ACC112 (cell line): ENCODE measurements around the gene ANTKMT.

ENCODE experiments used
- H2AFZ ChIP-seq: fragments of 200-600 bp; sonication (generic); one replicate; pipeline ENCODE4 v1.6.0; 2017; ENCODE audit warnings: antibody characterized with exemption, low read length; ENCODE audit not compliant: unreplicated experiment
- H3K27ac ChIP-seq: fragments of 200-600 bp; sonication (generic); 2 replicates; pipeline ENCODE4 v1.5.1; 2014; ENCODE audit warnings: low read depth, mild to moderate bottlenecking, antibody characterized with exemption, low read length, moderate library complexity
- H3K27me3 ChIP-seq: fragments of 200-600 bp; sonication (generic); 2 replicates; pipeline ENCODE4 v1.6.1; 2014; ENCODE audit warnings: mild to moderate bottlenecking, antibody characterized with exemption, low read length, moderate library complexity, mixed read lengths; ENCODE audit not compliant: insufficient read depth
- H3K36me3 ChIP-seq: fragments of 200-600 bp; sonication (generic); 2 replicates; pipeline ENCODE4 v1.6.1; 2016; ENCODE audit warnings: mild to moderate bottlenecking, antibody characterized with exemption, low read length, moderate library complexity, mixed read lengths; ENCODE audit not compliant: insufficient read depth
- H3K4me1 ChIP-seq: fragments of 200-600 bp; sonication (generic); one replicate; pipeline ENCODE4 v1.6.1; 2016; ENCODE audit warnings: low read length, mixed read lengths; ENCODE audit not compliant: insufficient read depth, unreplicated experiment, control insufficient read depth
- H3K4me3 ChIP-seq: fragments of 200-600 bp; sonication (generic); 2 replicates; pipeline ENCODE4 v1.5.1; 2014; ENCODE audit warnings: mild to moderate bottlenecking, low read depth, low read length
- H3K79me2 ChIP-seq: fragments of 200-600 bp; sonication (generic); one replicate; pipeline ENCODE4 v1.6.0; 2016; ENCODE audit warnings: low read length; ENCODE audit not compliant: control insufficient read depth, unreplicated experiment, insufficient read depth

Gene ANTKMT

GRCh38 chr16:725041-725376 lies 4.1 kb downstream of the ANTKMT start:
- H2AFZ ChIP-seq = no peak overlapping the region
- H3K27me3 ChIP-seq = no peaks in the 10 kb centered on the region
- no peak overlapping the region for H3K4me3 ChIP-seq
- no peaks in the 10 kb centered on the region for H3K36me3 ChIP-seq
- no peak overlapping the region for H3K27ac ChIP-seq
- peaks cover 10% of the 10 kb centered on the region for H3K4me1 ChIP-seq
- H3K79me2 ChIP-seq = no peaks in the 10 kb centered on the region

GRCh38 chr16:725463-726187 lies 4.7 kb downstream of the ANTKMT start:
- H3K79me2 ChIP-seq = no peaks in the 10 kb centered on the region
- no peaks in the 10 kb centered on the region for H3K27me3 ChIP-seq
- H3K27ac ChIP-seq = no peak overlapping the region
- H2AFZ ChIP-seq = no peak overlapping the region
- no peaks in the 10 kb centered on the region for H3K36me3 ChIP-seq
- peaks cover 8% of the 10 kb centered on the region for H3K4me1 ChIP-seq
- H3K4me3 ChIP-seq = no peak overlapping the region

- Histone ChIP-seq H3K27me3 (no peaks in the 10 kb centered on the region), H3K4me3 (no peak overlapping the region), H3K27ac (no peak overlapping the region), H3K79me2 (no peaks in the 10 kb centered on the region), H2AFZ (no peak overlapping the region), H3K4me1 (peaks cover 8% of the 10 kb centered on the region), H3K36me3 (no peaks in the 10 kb centered on the region)
Observed at GRCh38 chr16:726188-726437, 5.2 kb downstream of the ANTKMT start.

GRCh38 chr16:726438-727290 lies 5.7 kb downstream of the ANTKMT start, which contains the start of the genes CCDC78 and HAGHL:
TSS of gene CCDC78 (minus strand) at chr16:726443. CDS start at chr16:726367, 76 bp downstream.
TSS of gene HAGHL (plus strand) at chr16:727106. CDS start at chr16:727510, 404 bp downstream.
- no peaks in the 10 kb centered on the region for H3K27me3 ChIP-seq
- peak within 1 kb of the TSS; percentile 83 for H3K4me3 ChIP-seq
- H3K79me2 ChIP-seq = no peaks in the 10 kb centered on the region
- no peaks in the 10 kb centered on the region for H3K36me3 ChIP-seq
- H2AFZ ChIP-seq = peak within 1 kb of the TSS; percentile 22
- peaks cover 5% of the 10 kb centered on the region for H3K4me1 ChIP-seq
- H3K27ac ChIP-seq = no peak within 1 kb of the TSS

- Histone ChIP-seq H3K27ac (no peak overlapping the region), H3K4me1 (peaks cover 4% of the 10 kb centered on the region), H3K4me3 (peak overlapping the region; percentile 83), H3K36me3 (no peaks in the 10 kb centered on the region), H2AFZ (peak overlapping the region; percentile 22), H3K27me3 (no peaks in the 10 kb centered on the region), H3K79me2 (no peaks in the 10 kb centered on the region)
Observed at GRCh38 chr16:727291-727977, 6.5 kb downstream of the ANTKMT start.

GRCh38 chr16:728131-728889 lies 7.4 kb downstream of the ANTKMT start:
- H3K79me2 ChIP-seq = no peaks in the 10 kb centered on the region
- H3K27ac ChIP-seq = no peak overlapping the region
- H3K36me3 ChIP-seq = no peaks in the 10 kb centered on the region
- H3K27me3 ChIP-seq = no peaks in the 10 kb centered on the region
- H3K4me1 ChIP-seq = peaks cover 4% of the 10 kb centered on the region
- H3K4me3 ChIP-seq = peak overlapping the region; percentile 83
- no peak overlapping the region for H2AFZ ChIP-seq

GRCh38 chr16:728890-729744 lies 8.2 kb downstream of the ANTKMT start:
- Histone ChIP-seq H3K4me3 (peak overlapping the region; percentile 83), H3K4me1 (peaks cover 4% of the 10 kb centered on the region)

GRCh38 chr16:729768-730665 lies 9.1 kb downstream of the ANTKMT start:
- Histone ChIP-seq H3K4me1 (peaks cover 4% of the 10 kb centered on the region), H2AFZ (no peak overlapping the region), H3K36me3 (no peaks in the 10 kb centered on the region), H3K79me2 (no peaks in the 10 kb centered on the region), H3K27ac (no peak overlapping the region), H3K27me3 (no peaks in the 10 kb centered on the region), H3K4me3 (no peak overlapping the region)

More at GRCh38 chr16:728890-729744, 8.2 kb downstream of the ANTKMT start:
- H3K27me3 ChIP-seq = no peaks in the 10 kb centered on the region
- no peak overlapping the region for H2AFZ ChIP-seq
- no peak overlapping the region for H3K27ac ChIP-seq
- no peaks in the 10 kb centered on the region for H3K36me3 ChIP-seq
- no peaks in the 10 kb centered on the region for H3K79me2 ChIP-seq
